ENCODE data around the gene CEP76. TPM values are rescaled to one million over a fixed set of nuclear protein-coding genes. Genes with fewer than 3 reads are reported as not detected.
A peak's percentile ranks its signal among the peaks of the same experiment; 100 is the strongest.

Gene CEP76, protein sequence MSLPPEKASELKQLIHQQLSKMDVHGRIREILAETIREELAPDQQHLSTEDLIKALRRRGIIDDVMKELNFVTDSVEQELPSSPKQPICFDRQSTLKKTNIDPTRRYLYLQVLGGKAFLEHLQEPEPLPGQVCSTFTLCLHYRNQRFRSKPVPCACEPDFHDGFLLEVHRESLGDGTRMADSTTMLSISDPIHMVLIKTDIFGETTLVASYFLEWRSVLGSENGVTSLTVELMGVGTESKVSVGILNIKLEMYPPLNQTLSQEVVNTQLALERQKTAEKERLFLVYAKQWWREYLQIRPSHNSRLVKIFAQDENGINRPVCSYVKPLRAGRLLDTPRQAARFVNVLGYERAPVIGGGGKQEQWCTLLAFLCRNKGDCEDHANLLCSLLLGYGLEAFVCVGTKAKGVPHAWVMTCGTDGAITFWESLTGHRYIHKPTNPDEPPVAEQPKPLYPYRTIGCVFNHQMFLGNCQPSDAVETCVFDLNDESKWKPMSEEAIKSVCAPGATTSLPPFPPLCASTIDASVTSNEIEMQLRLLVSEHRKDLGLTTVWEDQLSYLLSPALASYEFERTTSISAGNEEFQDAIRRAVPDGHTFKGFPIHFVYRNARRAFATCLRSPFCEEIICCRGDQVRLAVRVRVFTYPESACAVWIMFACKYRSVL
- total RNA-seq = 8.2 TPM
- long read RNA-seq, transcript CEP76-201 (12 exons, 2,939 nt) = major isoform, 12 of 18 reads
- long read RNA-seq, partial matches to known transcripts = 3 of 18 reads
- long read RNA-seq, other reads (novel, unspliced or antisense) = 2 of 18 reads

DNA sequence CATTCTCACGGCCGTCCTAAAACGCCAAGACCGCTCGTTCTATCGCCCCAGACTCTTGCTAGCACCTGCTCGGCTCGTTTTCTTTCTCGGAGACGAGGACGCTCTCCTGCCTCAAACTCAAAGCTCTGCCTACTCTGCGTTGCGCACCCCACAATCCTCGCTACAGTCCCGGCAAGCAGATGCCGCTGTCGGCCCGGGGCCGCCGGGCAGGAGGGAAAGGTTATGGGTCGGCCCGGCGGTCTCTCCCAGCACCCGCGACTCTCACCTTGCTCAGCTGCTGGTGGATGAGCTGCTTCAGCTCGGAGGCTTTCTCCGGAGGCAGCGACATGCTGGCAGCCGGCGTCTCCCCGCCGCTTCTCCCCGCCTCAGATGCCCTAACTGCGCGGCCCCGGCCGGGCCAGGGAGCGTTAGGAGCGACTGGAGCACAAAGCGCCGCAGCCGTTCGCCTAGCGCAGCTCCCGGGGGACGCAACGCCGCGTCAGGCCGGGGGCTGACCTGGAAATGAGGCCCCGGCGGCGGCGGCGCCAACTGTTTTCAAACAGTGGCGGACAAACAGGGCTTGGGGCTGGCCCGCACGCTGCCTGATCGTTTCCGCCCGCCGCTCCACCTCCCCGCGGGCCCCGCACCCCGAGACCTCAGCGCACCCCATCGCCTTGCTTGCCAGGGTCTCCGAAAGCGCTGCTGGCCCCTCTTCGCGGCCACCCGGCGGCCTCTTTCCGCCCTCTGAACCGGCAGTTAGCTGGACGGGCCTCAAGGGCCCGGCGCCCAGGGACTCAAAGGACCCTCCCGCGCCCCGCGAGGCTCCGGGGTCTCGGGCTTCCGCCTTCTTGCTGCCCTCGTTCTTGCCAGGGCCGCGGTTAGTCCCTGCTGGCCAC lies at the start of gene CEP76, which contains the start of gene PSMG2:
CEP76 (minus strand) TSS at position 503 of the 875 bp plus-strand sequence; CDS start at position 328, 175 bp downstream.
PSMG2 (plus strand) TSS at position 822 of the 875 bp plus-strand sequence. CDS start 66 bp downstream, outside the sequence.
- peak; percentile 97 for DNase-seq (ENCODE audit: low spot score)

GRCh38 chr18:12751891-12752290 lies 49.4 kb upstream of the CEP76 start:
- peak; percentile 26 for DNase-seq (ENCODE audit: low spot score)

DNA sequence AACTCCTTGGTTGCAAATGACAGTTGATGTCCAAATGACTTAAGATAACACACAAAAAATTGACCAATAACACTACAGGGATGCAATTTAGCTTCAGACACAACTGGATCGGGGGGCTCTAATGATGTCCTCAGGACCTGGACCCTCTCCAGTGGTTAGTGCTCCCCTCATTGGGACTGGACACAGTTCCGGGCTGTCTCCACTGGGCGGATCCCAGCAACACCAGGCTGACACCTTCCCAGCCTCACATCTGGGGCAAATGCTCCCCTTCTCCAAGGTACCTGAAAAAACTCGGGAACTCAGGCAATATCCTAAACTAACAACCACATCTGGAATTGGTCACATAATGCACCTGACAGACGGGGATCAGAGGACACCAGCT lies 49.0 kb upstream of the CEP76 start:
- peak; percentile 8 for DNase-seq (ENCODE audit: low spot score)

GRCh38 chr18:12750715-12751502 lies 48.4 kb upstream of the CEP76 start:
- no peak for DNase-seq (ENCODE audit: low spot score)

GRCh38 chr18:12750076-12750714 lies 47.7 kb upstream of the CEP76 start:
- no peak for DNase-seq (ENCODE audit: low spot score)

GRCh38 chr18:12749121-12749520 lies 46.6 kb upstream of the CEP76 start:
- DNase-seq (ENCODE audit: low spot score) = no peak

- no peak for DNase-seq (ENCODE audit: low spot score)
Observed at GRCh38 chr18:12748671-12749070, 46.1 kb upstream of the CEP76 start.

- DNase-seq (ENCODE audit: low spot score) = no peak
Observed at GRCh38 chr18:12747530-12748315, 45.2 kb upstream of the CEP76 start.

- DNase-seq (ENCODE audit: low spot score) = no peak
Observed at GRCh38 chr18:12745095-12745795, 42.7 kb upstream of the CEP76 start.

DNA sequence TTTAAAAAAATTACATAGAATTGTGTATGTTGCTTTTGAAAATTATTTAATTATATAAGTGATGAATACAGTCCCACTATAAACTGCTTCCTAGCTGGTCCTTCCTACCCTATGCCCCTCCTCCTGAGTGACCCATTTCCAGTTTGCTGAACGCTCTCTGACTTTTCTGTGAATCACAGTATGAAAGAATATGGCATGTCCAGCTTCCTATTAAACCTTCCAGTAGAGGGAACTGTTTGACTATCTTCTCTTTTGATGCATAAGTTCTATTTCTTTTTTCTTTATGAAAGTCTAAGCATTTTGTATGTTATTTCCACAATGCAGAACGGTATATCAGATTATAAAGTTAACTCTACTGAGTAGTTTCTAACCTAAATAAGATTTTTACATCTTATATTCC lies 41.6 kb upstream of the CEP76 start:
- DNase-seq (ENCODE audit: low spot score) = no peak

GRCh38 chr18:12742453-12742852 lies 39.9 kb upstream of the CEP76 start:
- no peak for DNase-seq (ENCODE audit: low spot score)

DNA sequence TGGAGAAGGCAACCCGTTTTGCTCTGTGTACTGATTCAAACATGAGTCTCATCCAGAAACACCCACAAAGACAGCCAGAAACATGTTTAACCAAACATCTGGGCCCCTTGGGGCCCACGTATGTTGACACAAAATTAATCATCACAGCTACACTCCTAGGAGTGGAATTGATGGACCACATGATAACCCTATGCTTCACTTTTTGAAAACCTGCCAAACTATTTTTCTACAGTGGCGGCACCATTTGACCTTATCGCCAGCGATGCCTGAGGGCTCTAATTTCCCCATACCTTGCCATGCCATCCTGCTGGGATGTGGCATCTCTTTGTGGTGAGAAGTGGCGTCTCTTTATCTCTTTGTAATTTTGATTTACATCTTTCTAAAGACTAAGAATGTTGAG lies 38.8 kb upstream of the CEP76 start:
- DNase-seq (ENCODE audit: low spot score) = no peak

- DNase-seq (ENCODE audit: low spot score) = no peak
Observed at GRCh38 chr18:12737243-12737902, 34.9 kb upstream of the CEP76 start.

- DNase-seq (ENCODE audit: low spot score) = no peak
Observed at GRCh38 chr18:12726774-12727550, 24.4 kb upstream of the CEP76 start.

DNA sequence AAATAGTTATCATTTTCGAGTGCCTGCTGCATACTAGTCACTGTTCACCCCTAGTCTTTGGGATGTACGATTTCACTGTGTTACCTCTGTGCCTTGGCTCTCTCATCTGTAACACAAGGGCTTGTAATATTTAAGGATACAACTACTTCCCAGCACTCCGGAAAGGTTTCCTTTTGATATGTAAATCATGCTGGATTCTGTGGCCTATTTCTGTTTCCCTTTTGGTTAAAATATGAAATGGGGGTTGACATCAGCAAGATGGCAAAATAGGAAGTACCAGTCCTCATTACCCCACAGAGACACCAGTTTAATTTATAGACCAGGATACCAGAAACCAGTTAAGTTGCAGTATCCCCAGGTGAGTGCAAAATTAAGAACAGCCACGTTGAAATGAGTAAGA lies 23.8 kb upstream of the CEP76 start:
- no peak for DNase-seq (ENCODE audit: low spot score)

DNA sequence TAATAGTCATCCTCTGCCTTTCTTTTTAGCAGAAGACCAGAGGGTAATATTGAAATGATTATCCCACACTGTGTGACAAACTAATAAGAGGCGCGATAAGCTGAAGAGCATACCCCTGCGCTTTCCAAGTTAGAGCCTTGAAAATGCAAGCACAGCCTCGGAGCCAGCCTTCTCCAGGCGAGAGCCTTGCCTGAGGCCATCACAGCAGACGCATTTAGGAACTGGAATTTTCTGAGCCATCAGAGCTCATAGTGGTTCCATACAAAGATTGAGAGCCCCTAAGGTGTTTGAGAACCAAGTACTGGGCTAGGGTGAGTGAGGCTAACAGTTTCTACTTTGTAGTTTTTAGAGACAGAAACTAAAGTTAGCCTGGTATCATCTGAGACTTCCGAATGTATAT lies 20.2 kb upstream of the CEP76 start:
- no peak for DNase-seq (ENCODE audit: low spot score)
